ENCODE results near the gene ZFAND3.
A peak's percentile ranks its signal among the peaks of the same experiment; 100 is the strongest.

Gene ZFAND3

DNA sequence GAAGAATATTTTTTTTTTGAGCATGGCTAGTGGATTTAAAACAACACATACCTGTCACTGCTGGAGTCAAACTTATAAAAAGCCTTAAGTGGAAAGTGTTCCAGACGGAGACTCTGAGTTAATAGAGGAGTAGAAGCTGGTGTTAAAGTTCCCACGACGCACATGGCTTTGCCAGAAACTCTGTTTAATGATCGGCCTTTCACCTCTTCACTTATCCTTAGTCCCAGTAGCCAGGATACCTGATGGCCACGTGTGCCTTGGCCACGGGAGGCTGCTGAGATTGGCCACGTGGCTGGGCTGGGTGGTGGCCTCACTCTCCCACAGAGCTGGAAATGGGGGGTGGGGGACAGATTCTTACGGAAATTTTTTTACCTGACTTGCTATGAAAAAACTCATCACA, 333.1 kb downstream of the ZFAND3 start:
- no peak for DNase-seq (ENCODE audit: low read depth)
- no peak overlapping the region for H3K4me3 ChIP-seq (ENCODE audit: low read length)
- TF ChIP-seq, protein P1, sequence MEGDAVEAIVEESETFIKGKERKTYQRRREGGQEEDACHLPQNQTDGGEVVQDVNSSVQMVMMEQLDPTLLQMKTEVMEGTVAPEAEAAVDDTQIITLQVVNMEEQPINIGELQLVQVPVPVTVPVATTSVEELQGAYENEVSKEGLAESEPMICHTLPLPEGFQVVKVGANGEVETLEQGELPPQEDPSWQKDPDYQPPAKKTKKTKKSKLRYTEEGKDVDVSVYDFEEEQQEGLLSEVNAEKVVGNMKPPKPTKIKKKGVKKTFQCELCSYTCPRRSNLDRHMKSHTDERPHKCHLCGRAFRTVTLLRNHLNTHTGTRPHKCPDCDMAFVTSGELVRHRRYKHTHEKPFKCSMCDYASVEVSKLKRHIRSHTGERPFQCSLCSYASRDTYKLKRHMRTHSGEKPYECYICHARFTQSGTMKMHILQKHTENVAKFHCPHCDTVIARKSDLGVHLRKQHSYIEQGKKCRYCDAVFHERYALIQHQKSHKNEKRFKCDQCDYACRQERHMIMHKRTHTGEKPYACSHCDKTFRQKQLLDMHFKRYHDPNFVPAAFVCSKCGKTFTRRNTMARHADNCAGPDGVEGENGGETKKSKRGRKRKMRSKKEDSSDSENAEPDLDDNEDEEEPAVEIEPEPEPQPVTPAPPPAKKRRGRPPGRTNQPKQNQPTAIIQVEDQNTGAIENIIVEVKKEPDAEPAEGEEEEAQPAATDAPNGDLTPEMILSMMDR (IDR thresholded peaks at IDR 0.05; ENCODE audit: insufficient read depth, low read depth, low read length, missing control alignments): no peak

DNA sequence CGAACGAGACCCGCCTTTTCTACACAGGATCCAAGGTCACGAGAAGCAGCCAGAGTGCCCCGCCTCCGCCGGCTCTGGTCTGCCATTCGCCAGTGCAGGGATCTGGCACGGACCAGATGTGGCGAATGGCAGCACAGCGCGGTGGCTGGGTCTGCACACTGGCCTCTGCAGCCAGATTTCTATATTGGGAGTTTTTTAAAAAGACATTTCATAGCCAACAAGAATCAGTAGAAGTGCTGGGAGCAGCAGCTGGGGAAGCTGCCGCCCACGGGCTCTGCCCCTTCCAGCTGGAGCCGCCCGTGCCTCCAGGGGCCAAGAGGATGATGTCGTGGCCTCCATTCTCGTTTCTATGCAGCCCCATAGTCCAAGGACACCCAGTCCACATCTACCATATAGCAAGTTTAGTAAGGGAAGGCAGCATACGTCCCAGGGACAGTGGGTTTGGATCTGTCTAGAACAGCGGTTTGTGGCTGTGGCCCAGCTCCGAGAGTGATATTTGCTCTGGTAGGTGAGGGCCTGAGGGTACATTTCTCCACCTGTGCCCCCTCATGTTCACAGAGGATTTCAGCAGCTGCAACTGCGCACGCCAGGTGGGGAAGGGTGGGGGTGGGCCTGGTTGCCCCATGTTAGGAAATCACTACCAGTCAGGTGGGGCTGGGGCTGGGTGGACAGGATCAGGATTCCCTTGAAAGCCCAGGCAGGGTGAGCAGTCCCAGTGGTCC, 333.7 kb downstream of the ZFAND3 start:
- H3K4me3 ChIP-seq (ENCODE audit: low read length): no peak overlapping the region
- no peak for DNase-seq (ENCODE audit: low read depth)
- TF ChIP-seq, protein P1 (IDR thresholded peaks at IDR 0.05; ENCODE audit: insufficient read depth, low read depth, low read length, missing control alignments): no peak

DNA sequence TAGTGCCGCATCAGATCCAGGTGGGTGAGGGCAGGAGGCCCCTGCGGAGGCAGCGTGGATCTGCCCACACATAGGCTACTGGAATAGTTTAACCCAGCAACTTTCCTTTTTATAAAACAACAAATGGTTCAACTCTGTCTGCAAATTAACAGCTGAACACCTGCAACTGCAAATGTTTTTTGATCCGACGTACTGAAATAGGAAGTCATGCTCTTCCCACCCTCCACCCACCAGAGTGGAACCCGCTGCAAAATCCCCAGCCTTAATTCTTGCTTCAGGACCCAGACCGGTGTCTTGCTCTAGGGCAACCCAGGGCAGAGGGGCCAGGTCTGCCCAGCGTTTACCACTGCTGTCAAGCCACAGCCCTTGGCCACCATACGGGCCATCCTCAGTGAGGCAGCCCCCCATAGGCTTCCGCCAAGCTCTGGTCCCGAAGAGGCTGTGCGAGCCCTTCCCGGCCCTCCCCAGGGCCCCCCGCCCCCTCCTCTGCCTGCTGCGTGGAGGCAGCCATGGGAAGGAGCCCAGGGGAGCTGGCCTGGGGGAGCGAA, 334.3 kb downstream of the ZFAND3 start:
- TF ChIP-seq, protein P1 (IDR thresholded peaks at IDR 0.05; ENCODE audit: insufficient read depth, low read depth, low read length, missing control alignments): no peak
- no peak for DNase-seq (ENCODE audit: low read depth)
- H3K4me3 ChIP-seq (ENCODE audit: low read length): no peak overlapping the region

DNA sequence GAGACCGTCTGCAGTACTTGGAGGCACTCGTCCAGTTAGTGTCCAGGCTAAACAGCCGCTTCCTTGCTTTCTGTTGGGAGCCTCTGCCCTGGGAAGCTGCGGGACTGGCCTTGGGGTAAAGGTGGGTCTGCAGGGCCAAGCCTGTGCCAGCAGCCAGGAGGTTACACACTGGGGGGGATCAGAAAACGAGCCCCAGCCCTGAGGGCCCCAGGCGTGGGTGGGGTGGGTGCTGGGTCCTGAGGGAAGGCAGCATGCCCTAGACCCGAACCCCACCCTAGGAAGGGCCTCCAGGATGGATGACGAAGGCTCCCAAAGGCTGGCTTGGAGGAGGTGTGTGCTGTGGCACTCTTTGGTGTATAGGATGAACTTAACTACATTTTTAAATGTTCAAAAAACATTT, 335.2 kb downstream of the ZFAND3 start:
- no peak for DNase-seq (ENCODE audit: low read depth)
- TF ChIP-seq, protein P1 (IDR thresholded peaks at IDR 0.05; ENCODE audit: insufficient read depth, low read depth, low read length, missing control alignments): no peak
- no peak overlapping the region for H3K4me3 ChIP-seq (ENCODE audit: low read length)

DNA sequence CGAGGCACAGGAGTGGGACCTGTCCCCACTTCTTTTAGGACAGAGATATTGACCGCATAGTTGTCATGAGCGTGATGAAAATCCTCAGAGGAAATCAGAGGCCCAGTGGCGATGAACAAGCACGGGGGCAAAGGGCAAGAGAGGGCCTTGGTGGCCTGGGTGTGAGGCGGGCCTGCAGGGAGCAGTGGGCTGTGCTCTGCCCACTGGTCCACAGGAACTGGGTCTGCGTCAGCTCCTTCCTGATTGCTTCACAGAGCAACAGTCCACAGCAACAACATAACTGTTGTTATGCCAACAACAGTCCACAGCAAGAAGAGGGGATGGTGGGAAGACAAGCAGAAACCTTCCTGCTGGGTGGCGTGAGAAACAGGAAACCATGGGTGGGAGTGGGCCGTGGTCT, 335.6 kb downstream of the ZFAND3 start:
- TF ChIP-seq, protein P1 (IDR thresholded peaks at IDR 0.05; ENCODE audit: insufficient read depth, low read depth, low read length, missing control alignments): no peak
- H3K4me3 ChIP-seq (ENCODE audit: low read length): no peak overlapping the region
- no peak for DNase-seq (ENCODE audit: low read depth)

DNA sequence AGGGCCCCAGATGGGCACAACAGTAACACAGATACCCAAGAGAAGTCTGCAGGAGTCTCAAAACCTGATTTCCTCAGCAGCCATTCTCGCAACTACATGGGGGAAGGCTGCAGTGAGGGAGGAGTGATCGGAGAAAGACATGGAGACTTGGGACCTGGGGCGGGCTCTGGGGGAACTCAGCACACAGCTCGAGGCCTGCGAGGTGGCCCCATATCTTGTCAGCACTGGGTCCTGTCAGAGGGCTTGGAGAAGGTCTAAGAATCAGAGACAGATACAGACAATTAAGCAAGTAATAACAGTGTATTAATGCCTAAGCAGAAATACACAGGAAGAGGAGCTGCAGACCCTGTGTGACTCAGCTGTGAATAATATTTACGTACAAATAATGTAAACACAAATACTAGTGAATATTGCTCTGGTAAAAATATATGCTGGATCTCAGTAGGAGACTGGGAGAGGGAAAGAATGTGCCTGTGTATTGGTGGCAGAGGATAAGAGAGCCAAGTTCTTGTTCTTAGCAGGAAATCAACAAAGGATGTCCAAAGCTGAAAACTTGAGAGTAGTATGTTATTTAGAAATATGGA, 336.2 kb downstream of the ZFAND3 start:
- no peak overlapping the region for H3K4me3 ChIP-seq (ENCODE audit: low read length)
- peak; percentile 27 for DNase-seq (ENCODE audit: low read depth)
- TF ChIP-seq, protein P1 (IDR thresholded peaks at IDR 0.05; ENCODE audit: insufficient read depth, low read depth, low read length, missing control alignments): no peak

Data from epithelial cell of esophagus (primary cell).